Vagina (tissue), 2 donors: ENCODE data around the gene MCM3AP.

ENCODE experiments used
- POLR2A ChIP-seq, 2 donors: fragments of 450-650 bp; IDR thresholded peaks; one replicate each; pipeline ENCODE4 v1.6.1; 2017; ENCODE audit warnings: antibody characterized with exemption in 2 of 2, mild to moderate bottlenecking in 2 of 2, moderate library complexity in 2 of 2
- POLR2AphosphoS5 ChIP-seq, 2 donors: sonication (generic); formaldehyde crosslinking; IDR thresholded peaks; one replicate each; pipeline ENCODE4 v1.9.0; 2017; ENCODE audit warnings: antibody characterized with exemption in 2 of 2, mild to moderate bottlenecking in 2 of 2, low read depth in 1 of 2; ENCODE audit not compliant: insufficient read depth in 1 of 2
- TF ChIP-seq, protein P1 (sequence below), 3 experiments: fragments of 450-650 bp in 2 of 3; fragments of 200-600 bp in 1 of 3; sonication (generic) in 1 of 3; IDR thresholded peaks; one replicate each; pipeline ENCODE4 v1.5.1; 2017 to 2019; ENCODE audit warnings: antibody characterized with exemption in 3 of 3, mild to moderate bottlenecking in 2 of 3, moderate library complexity in 2 of 3

DNA sequence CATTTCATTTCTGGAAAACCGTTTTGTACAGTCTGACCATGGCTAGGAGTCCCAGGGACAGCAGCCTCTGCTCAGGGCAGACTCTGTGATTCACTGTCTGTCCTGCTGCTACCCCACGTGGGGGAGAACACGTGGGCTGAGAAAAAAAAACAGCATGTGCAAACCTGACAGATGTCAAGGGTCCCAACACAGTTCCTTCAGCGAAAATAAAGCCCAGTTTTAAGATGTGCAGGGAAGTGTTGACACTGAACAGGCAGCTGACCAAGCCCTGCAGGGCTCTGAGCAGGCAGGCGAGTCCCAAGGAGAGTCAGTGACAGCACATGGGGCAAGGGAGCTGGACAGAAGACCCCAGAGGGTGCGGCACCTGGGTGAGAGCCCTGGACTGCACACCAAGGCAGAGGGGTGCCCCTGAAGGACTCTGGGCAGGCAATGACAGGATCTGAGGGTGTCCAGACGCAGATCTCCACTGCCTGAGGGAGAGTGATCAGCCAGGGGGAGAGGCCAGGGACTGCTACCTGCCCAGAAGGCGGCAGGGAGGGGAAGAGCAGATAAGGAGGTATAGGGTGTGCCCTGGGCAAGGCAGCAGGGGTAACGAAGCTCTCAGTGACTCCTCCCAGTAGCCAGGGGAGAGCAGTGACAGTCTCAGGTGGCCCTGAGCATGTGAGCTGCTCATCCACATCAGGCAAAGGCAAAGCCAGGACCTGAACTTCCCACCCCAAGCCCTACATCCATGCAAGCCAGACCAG is 96.0 kb downstream of the MCM3AP start:
- TF ChIP-seq, protein P1, sequence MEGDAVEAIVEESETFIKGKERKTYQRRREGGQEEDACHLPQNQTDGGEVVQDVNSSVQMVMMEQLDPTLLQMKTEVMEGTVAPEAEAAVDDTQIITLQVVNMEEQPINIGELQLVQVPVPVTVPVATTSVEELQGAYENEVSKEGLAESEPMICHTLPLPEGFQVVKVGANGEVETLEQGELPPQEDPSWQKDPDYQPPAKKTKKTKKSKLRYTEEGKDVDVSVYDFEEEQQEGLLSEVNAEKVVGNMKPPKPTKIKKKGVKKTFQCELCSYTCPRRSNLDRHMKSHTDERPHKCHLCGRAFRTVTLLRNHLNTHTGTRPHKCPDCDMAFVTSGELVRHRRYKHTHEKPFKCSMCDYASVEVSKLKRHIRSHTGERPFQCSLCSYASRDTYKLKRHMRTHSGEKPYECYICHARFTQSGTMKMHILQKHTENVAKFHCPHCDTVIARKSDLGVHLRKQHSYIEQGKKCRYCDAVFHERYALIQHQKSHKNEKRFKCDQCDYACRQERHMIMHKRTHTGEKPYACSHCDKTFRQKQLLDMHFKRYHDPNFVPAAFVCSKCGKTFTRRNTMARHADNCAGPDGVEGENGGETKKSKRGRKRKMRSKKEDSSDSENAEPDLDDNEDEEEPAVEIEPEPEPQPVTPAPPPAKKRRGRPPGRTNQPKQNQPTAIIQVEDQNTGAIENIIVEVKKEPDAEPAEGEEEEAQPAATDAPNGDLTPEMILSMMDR (IDR thresholded peaks at IDR 0.05), result no peak
- TF ChIP-seq POLR2AphosphoS5 (IDR thresholded peaks at IDR 0.05; ENCODE audit: insufficient read depth in 1 of 2, low read depth in 1 of 2), result no peak
- TF ChIP-seq POLR2A (IDR thresholded peaks at IDR 0.05), result no peak
